ENCODE results near the gene ARHGEF38.

GRCh38 chr4:105569057-105569865 lies 16.8 kb downstream of the ARHGEF38 start:
- no peak for TF ChIP-seq EP300 (IDR thresholded peaks at IDR 0.05)
- TF ChIP-seq, protein P1, sequence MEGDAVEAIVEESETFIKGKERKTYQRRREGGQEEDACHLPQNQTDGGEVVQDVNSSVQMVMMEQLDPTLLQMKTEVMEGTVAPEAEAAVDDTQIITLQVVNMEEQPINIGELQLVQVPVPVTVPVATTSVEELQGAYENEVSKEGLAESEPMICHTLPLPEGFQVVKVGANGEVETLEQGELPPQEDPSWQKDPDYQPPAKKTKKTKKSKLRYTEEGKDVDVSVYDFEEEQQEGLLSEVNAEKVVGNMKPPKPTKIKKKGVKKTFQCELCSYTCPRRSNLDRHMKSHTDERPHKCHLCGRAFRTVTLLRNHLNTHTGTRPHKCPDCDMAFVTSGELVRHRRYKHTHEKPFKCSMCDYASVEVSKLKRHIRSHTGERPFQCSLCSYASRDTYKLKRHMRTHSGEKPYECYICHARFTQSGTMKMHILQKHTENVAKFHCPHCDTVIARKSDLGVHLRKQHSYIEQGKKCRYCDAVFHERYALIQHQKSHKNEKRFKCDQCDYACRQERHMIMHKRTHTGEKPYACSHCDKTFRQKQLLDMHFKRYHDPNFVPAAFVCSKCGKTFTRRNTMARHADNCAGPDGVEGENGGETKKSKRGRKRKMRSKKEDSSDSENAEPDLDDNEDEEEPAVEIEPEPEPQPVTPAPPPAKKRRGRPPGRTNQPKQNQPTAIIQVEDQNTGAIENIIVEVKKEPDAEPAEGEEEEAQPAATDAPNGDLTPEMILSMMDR (IDR thresholded peaks at IDR 0.05), result no peak
- TF ChIP-seq POLR2AphosphoS5 (IDR thresholded peaks at IDR 0.05), result no peak
